Loucy (cell line): Measurements from ENCODE around the gene LPP.

Experiments
- H2AFZ ChIP-seq: fragments of 200-600 bp; sonication (generic); 2 replicates; pipeline ENCODE4 v1.6.0; 2016; ENCODE audit warnings: antibody characterized with exemption, mild to moderate bottlenecking, low read length, moderate library complexity
- H3F3A ChIP-seq: fragments of 200-600 bp; 2 replicates; pipeline ENCODE4 v1.6.0; 2016; ENCODE audit warnings: antibody characterized with exemption, low read depth, mild to moderate bottlenecking
- H3K27me3 ChIP-seq: fragments of 200-600 bp; sonication (generic); 2 replicates; pipeline ENCODE4 v1.6.1; 2014; ENCODE audit warnings: low read length, mild to moderate bottlenecking; ENCODE audit not compliant: insufficient read depth, poor library complexity, severe bottlenecking
- H3K36me3 ChIP-seq: fragments of 200-600 bp; sonication (generic); 2 replicates; pipeline ENCODE4 v1.6.1; 2016; ENCODE audit warnings: low read length; ENCODE audit not compliant: insufficient read depth
- H3K4me1 ChIP-seq: fragments of 200-600 bp; sonication (generic); 2 replicates; pipeline ENCODE4 v1.5.1; 2014; ENCODE audit warnings: low read length, mild to moderate bottlenecking; ENCODE audit not compliant: insufficient read depth, poor library complexity, severe bottlenecking
- H3K4me2 ChIP-seq: fragments of 200-600 bp; sonication (generic); 2 replicates; pipeline ENCODE4 v1.6.0; 2014; ENCODE audit warnings: antibody characterized with exemption, low read length, low read depth, mild to moderate bottlenecking; ENCODE audit not compliant: poor library complexity, severe bottlenecking
- H3K4me3 ChIP-seq: fragments of 200-600 bp; sonication (generic); 2 replicates; pipeline ENCODE4 v1.5.1; 2014; ENCODE audit warnings: low read length, mild to moderate bottlenecking, mixed read lengths; ENCODE audit not compliant: poor library complexity, severe bottlenecking
- H3K79me2 ChIP-seq: fragments of 200-600 bp; sonication (generic); 2 replicates; pipeline ENCODE4 v1.6.1; 2014; ENCODE audit warnings: low read length; ENCODE audit not compliant: insufficient read depth
- H3K9ac ChIP-seq: fragments of 200-600 bp; sonication (generic); 2 replicates; pipeline ENCODE4 v1.6.0; 2014; ENCODE audit warnings: mild to moderate bottlenecking, low read depth, low read length, moderate library complexity; ENCODE audit not compliant: poor library complexity, severe bottlenecking
- H3K9me2 ChIP-seq: fragments of 200-600 bp; sonication (generic); replicated peaks from 2 replicates; pipeline ENCODE4 v1.6.1; 2016; ENCODE audit warnings: low read depth, low read length, mixed read lengths
- H3K9me3 ChIP-seq: fragments of 200-600 bp; sonication (generic); 2 replicates; pipeline ENCODE4 v1.6.1; 2014; ENCODE audit warnings: mild to moderate bottlenecking, antibody characterized with exemption, low read length, low read depth; ENCODE audit not compliant: insufficient read depth
- H4K20me1 ChIP-seq: fragments of 200-600 bp; sonication (generic); 2 replicates; pipeline ENCODE4 v1.6.0; 2014; ENCODE audit warnings: antibody characterized with exemption, low read length, mild to moderate bottlenecking; ENCODE audit not compliant: insufficient read depth, poor library complexity, severe bottlenecking
- CTCF ChIP-seq: fragments of 200-600 bp; sonication (generic); conservative IDR thresholded peaks from 2 replicates; pipeline ENCODE4 v1.5.1; 2014; ENCODE audit warnings: mild to moderate bottlenecking, antibody characterized with exemption, low read length
- EZH2phosphoT487 ChIP-seq: fragments of 200-600 bp; IDR thresholded peaks from 2 replicates; pipeline ENCODE4 v1.6.1; 2018; ENCODE audit warnings: antibody characterized with exemption, mild to moderate bottlenecking, moderate library complexity, borderline replicate concordance

Gene LPP

GRCh38 chr3:188557235-188557634, 403.3 kb downstream of the LPP start:
- Histone ChIP-seq H3K4me2 (no peak overlapping the region), H4K20me1 (no peaks in the 10 kb centered on the region), H3F3A (no peaks in the 10 kb centered on the region), H2AFZ (no peak overlapping the region), H3K27me3 (no peaks in the 10 kb centered on the region), H3K4me3 (no peak overlapping the region), H3K9ac (no peak overlapping the region), H3K9me3 (no peaks in the 10 kb centered on the region), H3K79me2 (no peaks in the 10 kb centered on the region), H3K36me3 (no peaks in the 10 kb centered on the region), H3K4me1 (peaks cover 28% of the 10 kb centered on the region), H3K9me2 (no peaks in the 10 kb centered on the region; the same call in 1 of the 2 replicates)
- TF ChIP-seq EZH2phosphoT487 (no peak), CTCF (no peak)

DNA sequence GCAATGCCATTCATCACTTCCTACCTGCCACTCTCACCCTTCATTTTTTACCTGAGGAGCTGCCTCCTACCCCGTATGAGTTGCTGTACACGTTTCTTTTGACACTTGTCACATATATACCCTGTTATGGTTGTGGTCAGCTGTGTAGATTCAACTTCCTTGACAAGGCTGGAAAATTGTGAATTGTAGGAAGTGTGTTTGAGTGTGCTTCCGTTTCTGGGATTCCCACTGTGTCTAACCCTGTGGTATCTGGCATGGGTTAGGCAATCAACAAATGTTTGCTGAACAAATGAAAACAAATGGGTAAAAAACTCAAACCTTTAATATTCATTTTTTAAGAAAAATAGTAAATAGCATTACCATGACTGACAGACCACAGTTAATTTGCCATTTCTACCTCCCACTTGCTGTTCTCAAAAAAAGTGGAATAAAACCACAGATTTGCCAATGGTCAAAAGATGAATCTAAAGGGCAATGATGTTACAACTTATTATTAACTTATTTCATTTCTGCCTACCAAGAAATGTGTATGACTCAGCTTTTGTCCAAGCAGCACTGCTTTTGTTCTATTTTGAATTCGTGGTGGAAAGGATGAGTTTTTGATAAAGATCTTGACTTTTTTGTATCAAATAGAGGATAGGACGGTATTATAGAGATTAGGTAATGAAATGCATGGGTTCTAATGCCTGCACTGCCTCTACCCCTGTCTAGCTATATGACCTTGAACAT, 404.6 kb downstream of the LPP start:
- Histone ChIP-seq H3K9me3 (no peaks in the 10 kb centered on the region), H3K27me3 (no peaks in the 10 kb centered on the region), H3K4me1 (peaks cover 31% of the 10 kb centered on the region), H3F3A (no peaks in the 10 kb centered on the region), H3K9ac (no peak overlapping the region), H3K79me2 (no peaks in the 10 kb centered on the region), H3K9me2 (no peaks in the 10 kb centered on the region; the same call in 1 of the 2 replicates), H3K4me3 (no peak overlapping the region), H2AFZ (no peak overlapping the region), H3K4me2 (no peak overlapping the region), H4K20me1 (no peaks in the 10 kb centered on the region), H3K36me3 (no peaks in the 10 kb centered on the region)
- TF ChIP-seq EZH2phosphoT487 (no peak), CTCF (no peak)

DNA sequence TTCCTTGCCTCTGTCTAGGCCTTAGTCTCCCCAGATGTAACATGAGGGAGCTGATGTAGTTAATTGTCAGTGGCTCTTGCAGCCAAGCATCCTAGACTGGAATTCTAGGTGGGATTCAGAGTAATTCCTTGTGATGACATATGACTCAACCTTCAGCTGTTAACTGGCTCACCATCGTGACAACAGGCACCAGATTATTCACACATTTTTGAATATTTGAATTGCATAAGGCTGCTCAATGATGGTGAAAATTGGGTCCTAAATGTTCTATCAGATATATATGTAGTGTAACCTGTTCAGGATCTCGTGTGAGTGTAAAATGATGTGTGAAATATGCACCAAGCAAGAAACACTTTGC, 405.1 kb downstream of the LPP start:
- TF ChIP-seq EZH2phosphoT487 (no peak), CTCF (no peak)
- H3K36me3 ChIP-seq = no peaks in the 10 kb centered on the region
- peaks cover 25% of the 10 kb centered on the region for H3K4me1 ChIP-seq
- no peaks in the 10 kb centered on the region for H3K27me3 ChIP-seq
- H4K20me1 ChIP-seq = no peaks in the 10 kb centered on the region
- no peak overlapping the region for H3K4me2 ChIP-seq
- H3K9me2 ChIP-seq = no peaks in the 10 kb centered on the region; the same call in 1 of the 2 replicates
- no peak overlapping the region for H3K9ac ChIP-seq
- no peaks in the 10 kb centered on the region for H3F3A ChIP-seq
- H2AFZ ChIP-seq = no peak overlapping the region
- no peak overlapping the region for H3K4me3 ChIP-seq
- no peaks in the 10 kb centered on the region for H3K79me2 ChIP-seq
- H3K9me3 ChIP-seq = no peaks in the 10 kb centered on the region
